Measurements from ENCODE around the gene ALPG. TPM values are rescaled to one million over a fixed set of nuclear protein-coding genes. Genes with fewer than 3 reads are reported as not detected.
"Not testable (repeated sequence)": the region's sequence is repeated elsewhere in the genome, so short reads cannot be mapped to it uniquely, and the experiment has no call there.

The ALPG gene
- total RNA-seq, 1 donor from 2014 or later = not detected

DNA sequence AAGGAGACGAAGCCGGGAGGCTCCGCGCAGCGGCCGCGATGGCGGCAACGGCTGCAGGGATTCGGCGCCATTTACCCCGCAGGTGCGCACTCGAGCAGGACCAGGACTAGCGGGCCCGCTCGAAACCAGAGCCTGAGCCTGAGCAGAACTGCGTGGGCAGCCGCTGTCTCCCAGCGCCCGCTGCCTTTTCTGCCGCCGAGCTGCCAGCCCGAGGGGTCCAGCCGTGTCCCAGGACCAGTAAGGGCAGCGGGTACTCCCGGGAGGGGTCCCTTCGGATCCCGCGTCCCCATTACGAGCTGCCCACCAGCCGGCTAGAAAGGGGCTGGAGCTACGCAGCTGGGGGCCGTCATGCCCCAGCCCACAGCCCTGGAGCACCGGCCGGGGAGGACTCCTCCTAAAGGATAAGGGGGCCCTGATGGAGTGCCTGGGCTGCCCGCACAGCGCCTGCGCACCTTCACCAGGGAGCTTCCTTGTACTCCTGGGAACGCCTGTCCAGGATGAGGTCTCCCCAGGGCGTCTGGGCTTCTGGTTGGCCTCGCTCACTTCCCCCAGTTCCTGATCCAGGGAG lies 18.2 kb upstream of the ALPG start:
- DNase-seq (ENCODE audit: low spot score in 2 of 2, unreplicated experiment in 2 of 2) = no peak
- no peaks in the 10 kb centered on the region for H3K36me3 Mint-ChIP-seq
- no peak overlapping the region for H3K27ac Mint-ChIP-seq
- H3K9me3 Mint-ChIP-seq = no peaks in the 10 kb centered on the region
- peak overlapping the region; percentile 46 for H3K4me3 Mint-ChIP-seq
- TF ChIP-seq, protein P1, sequence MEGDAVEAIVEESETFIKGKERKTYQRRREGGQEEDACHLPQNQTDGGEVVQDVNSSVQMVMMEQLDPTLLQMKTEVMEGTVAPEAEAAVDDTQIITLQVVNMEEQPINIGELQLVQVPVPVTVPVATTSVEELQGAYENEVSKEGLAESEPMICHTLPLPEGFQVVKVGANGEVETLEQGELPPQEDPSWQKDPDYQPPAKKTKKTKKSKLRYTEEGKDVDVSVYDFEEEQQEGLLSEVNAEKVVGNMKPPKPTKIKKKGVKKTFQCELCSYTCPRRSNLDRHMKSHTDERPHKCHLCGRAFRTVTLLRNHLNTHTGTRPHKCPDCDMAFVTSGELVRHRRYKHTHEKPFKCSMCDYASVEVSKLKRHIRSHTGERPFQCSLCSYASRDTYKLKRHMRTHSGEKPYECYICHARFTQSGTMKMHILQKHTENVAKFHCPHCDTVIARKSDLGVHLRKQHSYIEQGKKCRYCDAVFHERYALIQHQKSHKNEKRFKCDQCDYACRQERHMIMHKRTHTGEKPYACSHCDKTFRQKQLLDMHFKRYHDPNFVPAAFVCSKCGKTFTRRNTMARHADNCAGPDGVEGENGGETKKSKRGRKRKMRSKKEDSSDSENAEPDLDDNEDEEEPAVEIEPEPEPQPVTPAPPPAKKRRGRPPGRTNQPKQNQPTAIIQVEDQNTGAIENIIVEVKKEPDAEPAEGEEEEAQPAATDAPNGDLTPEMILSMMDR (IDR thresholded peaks at IDR 0.05; ENCODE audit: unreplicated experiment) = no peak
- H3K27me3 Mint-ChIP-seq (ENCODE audit: low read depth) = peaks cover 67% of the 10 kb centered on the region
- H3K4me1 Mint-ChIP-seq = peaks cover 22% of the 10 kb centered on the region

DNA sequence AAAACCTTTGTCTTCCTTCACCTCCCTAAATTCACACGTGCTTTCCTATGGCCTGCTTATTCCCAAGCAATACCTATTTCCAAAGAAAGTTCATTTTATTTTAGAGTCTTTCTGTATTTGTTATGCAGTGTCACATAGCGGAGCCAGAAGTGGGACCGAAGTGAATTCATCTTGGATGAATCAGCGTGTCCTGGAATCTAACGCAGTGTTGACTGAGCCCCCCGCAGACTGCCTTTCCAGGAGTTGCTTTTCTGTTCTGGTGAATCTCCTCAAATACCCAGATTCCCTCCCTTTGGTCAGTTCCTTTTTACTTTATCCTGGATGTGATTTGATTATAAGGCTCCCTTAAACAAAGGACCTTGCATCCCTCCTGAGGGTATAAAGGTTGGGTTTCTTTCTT lies 17.3 kb upstream of the ALPG start:
- H3K4me3 Mint-ChIP-seq = peak overlapping the region; percentile 24
- H3K27me3 Mint-ChIP-seq (ENCODE audit: low read depth) = peaks cover 63% of the 10 kb centered on the region
- no peak for DNase-seq (ENCODE audit: low spot score in 2 of 2, unreplicated experiment in 2 of 2)
- peaks cover 22% of the 10 kb centered on the region for H3K4me1 Mint-ChIP-seq
- no peaks in the 10 kb centered on the region for H3K36me3 Mint-ChIP-seq
- H3K27ac Mint-ChIP-seq = no peak overlapping the region
- TF ChIP-seq, protein P1 (IDR thresholded peaks at IDR 0.05; ENCODE audit: unreplicated experiment) = no peak
- no peaks in the 10 kb centered on the region for H3K9me3 Mint-ChIP-seq

DNA sequence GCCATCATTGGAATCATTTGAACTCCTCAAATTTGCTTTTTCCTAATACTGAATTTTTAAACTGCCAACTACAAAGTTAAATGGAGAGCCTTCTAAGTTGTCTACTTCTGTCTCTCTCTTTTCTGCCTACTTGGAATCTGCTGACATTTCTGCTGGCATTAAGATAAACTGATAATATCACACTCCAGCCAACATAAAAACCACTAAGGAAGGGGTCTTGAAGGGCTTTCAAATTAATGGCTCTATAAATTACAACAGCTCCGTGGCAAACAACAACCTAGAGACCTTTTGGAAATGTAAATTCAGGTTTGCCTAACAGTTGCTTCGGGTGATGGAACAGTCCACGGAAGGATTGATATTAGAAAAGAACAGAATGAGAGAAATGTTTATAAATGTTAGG lies 16.0 kb upstream of the ALPG start:
- no peak overlapping the region for H3K4me3 Mint-ChIP-seq
- H3K36me3 Mint-ChIP-seq = no peaks in the 10 kb centered on the region
- peaks cover 54% of the 10 kb centered on the region for H3K27me3 Mint-ChIP-seq (ENCODE audit: low read depth)
- H3K9me3 Mint-ChIP-seq = no peaks in the 10 kb centered on the region
- no peak overlapping the region for H3K27ac Mint-ChIP-seq
- TF ChIP-seq, protein P1 (IDR thresholded peaks at IDR 0.05; ENCODE audit: unreplicated experiment) = no peak
- DNase-seq (ENCODE audit: low spot score in 2 of 2, unreplicated experiment in 2 of 2) = no peak
- H3K4me1 Mint-ChIP-seq = peaks cover 16% of the 10 kb centered on the region

DNA sequence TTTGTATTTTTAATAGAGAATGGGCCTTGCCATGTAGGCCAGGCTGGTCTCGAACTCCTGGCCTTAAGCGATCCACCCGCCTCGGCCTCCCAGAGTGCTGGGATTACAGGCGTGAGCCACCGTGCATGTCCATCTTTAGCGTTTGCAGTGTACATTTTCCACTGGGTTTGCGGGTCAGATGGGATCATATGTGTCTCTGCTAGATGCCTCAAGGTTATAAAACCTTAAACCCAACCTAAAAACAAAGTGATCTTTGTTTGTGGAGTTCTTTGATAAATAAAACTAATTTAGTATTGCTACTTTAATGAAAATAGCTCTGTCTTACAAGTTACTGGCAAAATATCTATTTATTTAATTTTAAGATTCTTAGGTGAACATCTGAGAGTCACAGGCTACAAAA lies 13.1 kb upstream of the ALPG start:
- TF ChIP-seq, protein P1 (IDR thresholded peaks at IDR 0.05; ENCODE audit: unreplicated experiment) = no peak
- DNase-seq (ENCODE audit: low spot score in 2 of 2, unreplicated experiment in 2 of 2) = no peak
- H3K9me3 Mint-ChIP-seq = no peaks in the 10 kb centered on the region
- peaks cover 2% of the 10 kb centered on the region for H3K4me1 Mint-ChIP-seq
- H3K4me3 Mint-ChIP-seq = no peak overlapping the region
- H3K27ac Mint-ChIP-seq = no peak overlapping the region
- no peaks in the 10 kb centered on the region for H3K36me3 Mint-ChIP-seq
- peaks cover 25% of the 10 kb centered on the region for H3K27me3 Mint-ChIP-seq (ENCODE audit: low read depth)

DNA sequence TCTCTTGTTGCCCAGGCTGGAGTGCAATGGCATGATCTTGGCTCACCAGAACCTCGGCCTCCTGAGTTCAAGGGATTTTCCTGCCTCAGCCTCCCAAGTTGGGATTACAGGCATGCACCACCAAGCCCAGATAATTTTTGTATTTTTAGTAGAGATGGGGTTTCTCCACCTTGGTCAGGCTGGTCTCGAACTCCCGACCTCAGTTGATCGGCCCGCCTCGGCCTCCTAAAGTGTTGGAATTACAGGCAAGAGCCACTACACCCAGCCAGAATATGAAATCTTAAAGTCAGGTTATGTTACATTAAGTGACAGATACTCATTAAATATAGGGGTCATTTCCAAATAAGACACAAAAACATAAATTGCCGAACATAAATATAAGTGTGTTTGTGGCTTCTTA lies 12.2 kb upstream of the ALPG start:
- peaks cover 16% of the 10 kb centered on the region for H3K27me3 Mint-ChIP-seq (ENCODE audit: low read depth)
- not testable (repeated sequence) for H3K36me3 Mint-ChIP-seq

DNA sequence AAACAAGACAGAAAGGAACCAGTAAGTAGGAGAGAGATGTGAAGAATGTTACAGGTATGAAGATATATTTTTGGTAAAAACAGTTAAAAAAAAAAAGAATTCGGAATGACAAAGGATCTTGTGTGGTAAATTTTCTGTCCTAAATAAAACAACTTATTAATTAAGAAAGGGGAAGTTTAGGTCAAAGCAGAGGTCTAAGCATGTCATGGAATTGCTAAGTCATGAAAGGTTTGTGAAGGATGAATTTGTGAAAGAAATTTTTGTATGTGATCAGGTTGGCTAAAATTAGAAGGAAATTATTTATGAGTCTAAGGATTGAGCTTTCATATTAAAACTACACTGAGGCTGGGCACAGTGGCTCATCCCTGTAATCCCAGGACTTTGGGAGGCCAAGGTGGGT lies 11.1 kb upstream of the ALPG start:
- Mint-ChIP-seq H3K9me3 (no peaks in the 10 kb centered on the region), H3K4me1 (no peaks in the 10 kb centered on the region)

More for the DNA sequence above, 12.2 kb upstream of the ALPG start:
- H3K9me3 Mint-ChIP-seq; H3K4me1 Mint-ChIP-seq; H3K27ac Mint-ChIP-seq; DNase-seq (ENCODE audit: low spot score in 2 of 2, unreplicated experiment in 2 of 2); H3K4me3 Mint-ChIP-seq: not testable (repeated sequence)

More for the DNA sequence above, 11.1 kb upstream of the ALPG start:
- Mint-ChIP-seq H3K36me3 (no peaks in the 10 kb centered on the region), H3K27ac (no peak overlapping the region), H3K4me3 (no peak overlapping the region), H3K27me3 (ENCODE audit: low read depth) (peaks cover 5% of the 10 kb centered on the region)
- no peak for DNase-seq (ENCODE audit: low spot score in 2 of 2, unreplicated experiment in 2 of 2)
- TF ChIP-seq, protein P1 (IDR thresholded peaks at IDR 0.05; ENCODE audit: unreplicated experiment) = no peak

Data from mesothelial cell of epicardium (in vitro differentiated cells).